Cardiac fibroblast (primary cell): ENCODE measurements around the gene LRRC3C.

ENCODE experiments used
- DNase-seq, 2 donors: peaks; one replicate each; pipeline versions ENCODE4 v3.0.0 to v3.0.0-alpha.2; 2010; ENCODE audit warnings: low read depth in 2 of 2
- H3K4me3 ChIP-seq, 2 donors: replicated peaks in 1 of 2; 1 replicate in 1 of 2; 2 replicates in 1 of 2; pipeline ENCODE4 v1.5.1; 2011; ENCODE audit warnings: low read depth in 2 of 2, low read length in 2 of 2, mild to moderate bottlenecking in 2 of 2, moderate library complexity in 1 of 2
- TF ChIP-seq, protein P1 (sequence below): IDR thresholded peaks from one replicate; pipeline ENCODE4 v1.5.1; 2011; ENCODE audit warnings: low read depth, mild to moderate bottlenecking, low read length, inconsistent platforms

The LRRC3C gene

DNA sequence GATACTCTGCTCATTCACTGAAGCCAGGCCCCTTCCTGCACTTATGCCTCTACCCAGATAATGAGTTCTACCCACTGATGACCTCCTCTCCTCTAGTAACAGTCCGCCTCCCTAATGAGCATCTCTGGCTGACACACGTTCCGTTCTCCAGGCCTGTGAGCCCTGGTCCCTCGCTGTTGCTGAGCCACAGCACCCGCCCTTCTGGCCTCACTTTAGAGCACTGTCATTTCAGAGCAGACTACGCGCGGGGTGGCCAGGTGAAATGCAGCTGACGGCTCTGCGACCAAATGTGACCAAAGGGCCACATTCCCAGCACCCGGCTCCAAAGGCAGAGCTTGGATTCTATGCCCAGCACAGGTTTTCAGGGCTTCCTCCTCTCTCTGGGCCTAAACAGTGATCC, 66.9 kb downstream of the LRRC3C start:
- TF ChIP-seq, protein P1, sequence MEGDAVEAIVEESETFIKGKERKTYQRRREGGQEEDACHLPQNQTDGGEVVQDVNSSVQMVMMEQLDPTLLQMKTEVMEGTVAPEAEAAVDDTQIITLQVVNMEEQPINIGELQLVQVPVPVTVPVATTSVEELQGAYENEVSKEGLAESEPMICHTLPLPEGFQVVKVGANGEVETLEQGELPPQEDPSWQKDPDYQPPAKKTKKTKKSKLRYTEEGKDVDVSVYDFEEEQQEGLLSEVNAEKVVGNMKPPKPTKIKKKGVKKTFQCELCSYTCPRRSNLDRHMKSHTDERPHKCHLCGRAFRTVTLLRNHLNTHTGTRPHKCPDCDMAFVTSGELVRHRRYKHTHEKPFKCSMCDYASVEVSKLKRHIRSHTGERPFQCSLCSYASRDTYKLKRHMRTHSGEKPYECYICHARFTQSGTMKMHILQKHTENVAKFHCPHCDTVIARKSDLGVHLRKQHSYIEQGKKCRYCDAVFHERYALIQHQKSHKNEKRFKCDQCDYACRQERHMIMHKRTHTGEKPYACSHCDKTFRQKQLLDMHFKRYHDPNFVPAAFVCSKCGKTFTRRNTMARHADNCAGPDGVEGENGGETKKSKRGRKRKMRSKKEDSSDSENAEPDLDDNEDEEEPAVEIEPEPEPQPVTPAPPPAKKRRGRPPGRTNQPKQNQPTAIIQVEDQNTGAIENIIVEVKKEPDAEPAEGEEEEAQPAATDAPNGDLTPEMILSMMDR, result no peak
- H3K4me3 ChIP-seq, result no peak overlapping the region
- DNase-seq, result no peak
